GM10847 (cell line): ENCODE results near the gene QRICH1.

Experiments used
- POLR2A ChIP-seq: IDR thresholded peaks from 2 replicates; pipeline ENCODE4 v1.6.1; 2011; ENCODE audit not compliant: insufficient read length; ENCODE audit errors: extremely low read depth

Gene QRICH1

DNA sequence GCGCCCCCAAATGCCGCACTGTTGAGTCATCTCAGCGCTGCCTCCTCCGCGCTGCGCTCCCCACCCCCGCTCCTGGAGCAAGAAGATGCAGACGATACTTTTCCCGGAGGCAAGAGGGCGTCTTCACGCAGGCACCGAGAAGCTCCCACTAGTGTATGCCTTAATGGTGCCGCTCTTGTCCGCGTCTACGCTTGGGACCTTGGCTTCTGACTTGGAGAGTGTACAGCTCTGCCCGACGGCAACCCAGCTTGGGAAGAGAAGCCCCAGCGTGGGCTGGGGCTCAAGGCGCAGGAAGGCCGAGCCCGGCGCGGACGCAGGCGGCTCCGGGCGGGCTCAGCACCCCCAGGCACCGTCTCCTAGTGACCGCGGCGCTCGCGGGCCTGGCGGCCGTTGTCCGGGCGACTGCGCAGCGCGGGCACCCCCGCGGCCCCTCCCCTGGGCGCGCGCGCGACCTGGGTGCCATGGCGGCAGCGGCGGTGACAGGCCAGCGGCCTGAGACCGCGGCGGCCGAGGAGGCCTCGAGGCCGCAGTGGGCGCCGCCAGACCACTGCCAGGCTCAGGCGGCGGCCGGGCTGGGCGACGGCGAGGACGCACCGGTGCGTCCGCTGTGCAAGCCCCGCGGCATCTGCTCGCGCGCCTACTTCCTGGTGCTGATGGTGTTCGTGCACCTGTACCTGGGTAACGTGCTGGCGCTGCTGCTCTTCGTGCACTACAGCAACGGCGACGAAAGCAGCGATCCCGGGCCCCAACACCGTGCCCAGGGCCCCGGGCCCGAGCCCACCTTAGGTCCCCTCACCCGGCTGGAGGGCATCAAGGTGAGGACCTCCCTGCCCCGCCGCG lies 103.9 kb downstream of the QRICH1 start, which contains the start of gene P4HTM:
Gene P4HTM (plus strand): TSS at position 446 of the 840 bp plus-strand sequence. CDS start 16 bp downstream, at position 462.
- peak; percentile 33 for TF ChIP-seq POLR2A

GRCh38 chr3:48989126-48989795 lies 104.6 kb downstream of the QRICH1 start:
- TF ChIP-seq POLR2A, result no peak

DNA sequence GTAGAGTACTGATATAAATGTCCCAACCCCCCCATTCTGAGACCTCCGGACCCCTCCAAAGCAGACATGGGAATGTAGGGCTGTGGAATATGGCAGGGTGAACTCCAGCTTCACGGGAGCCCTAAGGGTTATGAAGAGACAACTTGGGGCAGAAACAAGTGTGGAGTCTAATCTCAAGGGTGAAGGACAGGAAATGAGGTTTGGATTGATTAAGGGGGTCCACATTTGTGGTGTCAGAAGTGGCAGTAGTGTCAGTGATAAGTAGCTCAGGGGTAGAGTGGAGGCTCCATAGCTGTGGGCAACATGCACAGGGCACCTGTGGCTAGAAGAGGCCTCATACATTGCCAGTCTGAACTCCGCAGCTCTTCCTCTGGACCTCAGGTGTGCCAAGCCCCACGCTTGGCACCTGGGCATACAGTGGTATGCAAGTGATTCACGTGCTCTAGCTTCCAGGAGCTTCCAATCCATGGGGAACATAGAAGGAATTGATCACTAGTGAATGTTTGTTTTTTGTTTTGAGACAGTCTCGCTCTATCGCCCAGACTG lies 108.0 kb downstream of the QRICH1 start:
- no peak for TF ChIP-seq POLR2A

DNA sequence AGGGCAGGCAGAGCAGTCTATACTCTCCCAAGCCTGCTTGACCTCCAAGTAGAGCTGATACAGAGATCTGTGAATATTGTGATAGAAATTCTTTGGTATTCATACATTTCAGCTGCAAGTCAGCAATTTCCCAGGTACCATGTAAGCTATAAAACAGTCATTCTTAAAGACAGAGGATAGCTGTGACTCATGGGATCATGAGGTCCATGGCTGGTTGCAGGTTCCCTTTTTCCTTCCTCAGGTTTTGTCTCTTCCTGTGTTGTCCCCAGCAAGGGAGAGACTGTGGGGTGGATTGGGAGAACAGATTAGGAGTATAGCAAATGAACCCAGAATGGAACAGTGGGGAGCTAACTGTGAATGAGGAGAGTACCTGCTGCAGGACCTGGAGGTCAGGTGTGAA lies 109.2 kb downstream of the QRICH1 start:
- TF ChIP-seq POLR2A, result no peak

- no peak for TF ChIP-seq POLR2A
Measured at GRCh38 chr3:48983096-48983495, 110.8 kb downstream of the QRICH1 start.

- TF ChIP-seq POLR2A, result no peak
Measured at GRCh38 chr3:48982686-48983085, 111.2 kb downstream of the QRICH1 start.

DNA sequence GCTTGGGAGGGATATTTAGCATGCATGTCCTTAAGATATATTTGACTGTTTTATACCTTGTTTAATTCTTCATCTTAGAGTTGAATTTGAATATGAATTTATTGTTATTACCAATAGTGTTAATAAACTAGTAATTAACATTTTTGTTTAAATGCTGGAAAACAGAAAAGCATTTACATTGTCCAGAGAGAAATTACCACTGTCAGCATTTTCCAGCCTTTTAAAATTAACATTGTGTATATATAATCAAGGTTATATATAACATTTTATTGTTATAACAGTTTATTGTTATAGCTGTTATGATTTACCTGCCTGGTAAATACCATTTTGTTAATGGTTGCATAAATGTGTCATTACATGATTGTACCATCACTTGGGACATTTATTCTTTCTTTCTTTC lies 111.9 kb downstream of the QRICH1 start:
- no peak for TF ChIP-seq POLR2A

DNA sequence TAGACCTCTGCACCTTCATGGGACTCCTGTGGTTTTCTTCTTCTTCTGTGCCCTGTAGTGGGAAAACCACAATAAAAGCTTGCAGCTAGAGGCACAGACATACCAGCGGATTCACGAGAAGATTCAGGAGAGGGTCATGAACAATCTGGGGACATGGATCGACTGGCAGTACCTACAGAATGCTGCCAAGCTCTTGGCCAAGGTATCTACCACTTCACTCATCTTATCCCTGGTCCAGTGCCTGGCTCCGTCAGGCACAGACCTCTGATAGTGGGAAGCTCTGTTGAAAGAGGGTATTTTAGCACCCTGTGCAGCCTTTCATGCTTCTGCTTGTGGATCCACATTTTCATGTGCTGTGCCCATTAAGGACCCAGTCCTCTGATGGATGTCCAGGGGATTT lies 113.6 kb downstream of the QRICH1 start:
- no peak for TF ChIP-seq POLR2A
